Muscle of leg (tissue), 11 donors: ENCODE data around the gene PACSIN2. TPM values are rescaled to one million over a fixed set of nuclear protein-coding genes. Genes with fewer than 3 reads are reported as not detected.
"Not testable (repeated sequence)": the region's sequence is repeated elsewhere in the genome, so short reads cannot be mapped to it uniquely, and the experiment has no call there.

ENCODE experiments used
- DNase-seq: peaks from one replicate; pipeline ENCODE4 v3.0.0; 2013
- H3K27ac ChIP-seq: one replicate; pipeline ENCODE4 v1.5.1; 2013; ENCODE audit warnings: mild to moderate bottlenecking, low read length, control low read depth
- H3K27me3 ChIP-seq: one replicate; pipeline ENCODE4 v1.6.1; 2013; ENCODE audit warnings: low read length; ENCODE audit not compliant: control insufficient read depth, insufficient read depth
- H3K36me3 ChIP-seq: one replicate; pipeline ENCODE4 v1.6.1; 2013; ENCODE audit warnings: low read length; ENCODE audit not compliant: control insufficient read depth, insufficient read depth
- H3K4me1 ChIP-seq: one replicate; pipeline ENCODE4 v1.6.1; 2013; ENCODE audit warnings: low read length; ENCODE audit not compliant: control insufficient read depth, insufficient read depth
- H3K4me3 ChIP-seq: one replicate; pipeline ENCODE4 v1.5.1; 2013; ENCODE audit warnings: low read length, control low read depth
- H3K9me3 ChIP-seq: replicated peaks from 2 replicates; pipeline ENCODE4 v1.6.1; 2013; ENCODE audit warnings: low read depth, low read length; ENCODE audit not compliant: control insufficient read depth
- WGBS: methylation state at CpG from one replicate; pipeline ENCODE4 v1.1.5; 2013; ENCODE audit warnings: missing lambda C conversion rate; ENCODE audit not compliant: insufficient coverage; 5-methylcytosine and 5-hydroxymethylcytosine counted together
- polyA plus RNA-seq, 8 donors: library from polyadenylated mRNA; unstranded; fragments of 120-200 nt; gene quantifications; one replicate each; pipeline versions ENCODE4 v1.2.1 to v1.2.3, GENCODE V29; 2013; ENCODE audit warnings: inconsistent platforms in 1 of 8, low replicate concordance in 1 of 8; ENCODE audit not compliant: insufficient read length in 8 of 8, insufficient read depth in 1 of 8
- total RNA-seq: library from RNA; stranded (reverse); fragments of 120-200 nt; gene quantifications from one replicate; pipeline ENCODE4 v1.2.4, GENCODE V29; 2013

The PACSIN2 gene
- total and polyA plus RNA-seq, 9 donors: 23.1 to 38.6 (median 30.5) TPM

DNA sequence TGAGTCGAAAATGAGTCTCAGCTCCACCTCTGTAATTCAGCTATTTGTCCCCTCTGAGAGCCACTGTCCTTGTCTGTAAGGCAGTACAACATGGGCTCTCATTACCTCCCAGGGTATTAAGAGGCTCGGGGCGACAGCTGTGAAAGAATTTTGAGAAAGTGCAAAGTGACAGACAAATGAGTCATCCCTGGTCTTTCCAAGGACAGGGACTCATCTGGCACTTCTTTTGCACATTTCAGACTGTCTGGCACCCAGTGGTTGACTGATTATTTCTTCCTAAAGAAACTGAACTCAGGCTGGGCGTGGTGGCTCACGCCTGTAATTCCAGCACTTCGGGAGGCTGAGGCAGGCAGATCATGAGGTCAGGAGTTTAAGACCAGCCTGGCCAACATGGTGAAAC lies 95.8 kb downstream of the PACSIN2 start:
- peaks cover 25% of the 10 kb centered on the region for H3K4me1 ChIP-seq
- WGBS: 80% methylated on average over 1 of the region's 6 CpGs
- no peak overlapping the region for H3K4me3 ChIP-seq
- no peaks in the 10 kb centered on the region for H3K9me3 ChIP-seq
- no peaks in the 10 kb centered on the region for H3K36me3 ChIP-seq
- no peaks in the 10 kb centered on the region for H3K27me3 ChIP-seq
- H3K27ac ChIP-seq: no peak overlapping the region
- peak; percentile 55 for DNase-seq

DNA sequence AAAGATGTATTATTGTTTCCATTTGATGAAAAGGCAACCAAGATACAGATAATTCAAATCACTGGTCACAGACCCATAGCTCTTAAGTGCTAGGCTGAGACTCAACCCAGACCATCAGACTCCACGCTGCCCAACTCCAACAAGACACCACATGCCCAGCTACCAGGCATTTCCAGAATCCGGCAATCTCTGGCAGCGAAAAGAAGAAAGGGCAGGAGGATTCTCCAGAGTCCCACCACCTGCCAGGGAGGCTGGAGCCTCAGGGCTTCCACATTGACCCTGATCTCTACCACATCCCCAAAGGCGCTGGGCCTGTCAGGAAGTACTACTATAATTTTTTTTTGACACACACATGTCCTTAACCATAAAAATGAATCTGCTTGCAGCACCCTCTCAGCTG lies 96.4 kb downstream of the PACSIN2 start:
- Histone ChIP-seq H3K27me3 (no peaks in the 10 kb centered on the region), H3K4me1 (peaks cover 25% of the 10 kb centered on the region), H3K36me3 (no peaks in the 10 kb centered on the region), H3K9me3 (no peaks in the 10 kb centered on the region), H3K27ac (no peak overlapping the region), H3K4me3 (no peak overlapping the region)
- WGBS: 86% methylated on average over 4 of the region's 4 CpGs
- no peak for DNase-seq

DNA sequence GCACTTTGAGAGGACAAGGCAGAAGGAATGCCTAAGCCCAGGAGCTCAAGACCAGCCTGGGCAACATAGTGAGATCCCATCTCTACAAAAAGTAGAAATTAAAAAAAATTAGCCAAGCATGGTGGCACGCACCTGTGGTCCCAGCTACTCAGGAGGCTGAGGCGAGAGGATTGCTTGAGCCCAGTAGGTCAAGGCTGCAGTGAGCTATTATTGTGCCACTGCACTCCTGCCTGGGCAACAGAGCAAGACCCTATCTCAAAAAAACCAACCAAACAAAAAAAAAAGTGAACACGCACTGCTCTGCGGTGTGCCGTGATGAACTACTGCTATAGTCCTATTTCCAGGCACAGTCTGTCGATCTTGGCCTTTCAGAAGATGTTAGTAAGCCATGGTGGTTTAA lies 97.6 kb downstream of the PACSIN2 start:
- H3K4me3 ChIP-seq, DNase-seq, H3K9me3 ChIP-seq, H3K27me3 ChIP-seq, H3K27ac ChIP-seq, H3K36me3 ChIP-seq: not testable (repeated sequence)
- WGBS: 100% methylated on average over 3 of the region's 6 CpGs
- H3K4me1 ChIP-seq: peaks cover 26% of the 10 kb centered on the region

DNA sequence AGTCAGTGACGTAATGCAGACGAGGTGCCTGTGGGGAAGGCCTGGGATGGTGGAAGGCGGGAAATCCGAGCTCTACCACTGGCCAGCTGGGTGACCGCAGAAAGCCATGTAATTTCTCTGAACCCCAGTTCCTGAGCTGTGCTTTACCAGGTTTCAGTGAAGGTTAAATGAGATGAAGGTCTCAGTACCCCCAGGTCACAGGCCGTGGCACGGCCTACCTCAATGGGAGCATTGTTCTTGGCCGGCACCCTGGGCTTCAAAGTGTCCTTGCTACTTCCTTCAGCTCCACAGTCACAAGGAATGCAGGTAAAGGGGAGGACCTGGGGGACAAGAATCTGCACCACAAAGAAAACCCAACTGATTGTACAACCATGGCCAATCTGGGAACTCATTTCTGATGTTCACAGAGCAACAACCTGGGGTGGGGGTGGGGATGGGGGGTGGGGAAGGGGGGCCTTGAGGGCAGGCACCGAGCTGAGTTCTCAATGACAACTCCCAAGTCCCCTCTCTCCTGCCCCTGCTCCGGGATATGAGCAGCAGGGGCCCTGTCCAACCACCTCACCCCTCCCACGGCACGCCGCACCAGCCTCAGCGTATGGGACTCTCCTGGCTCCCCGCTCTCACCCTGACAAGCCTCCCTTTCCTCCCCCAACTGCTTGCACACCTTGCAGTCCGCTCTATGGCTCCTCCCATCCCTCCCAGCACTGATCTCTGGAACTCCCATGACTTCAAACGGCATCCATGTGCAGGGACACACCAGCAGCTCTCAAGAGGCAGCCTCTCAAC lies 98.8 kb downstream of the PACSIN2 start:
- Histone ChIP-seq H3K9me3 (no peaks in the 10 kb centered on the region), H3K27me3 (no peaks in the 10 kb centered on the region), H3K4me1 (peaks cover 34% of the 10 kb centered on the region), H3K36me3 (peaks cover 4% of the 10 kb centered on the region), H3K4me3 (no peak overlapping the region), H3K27ac (no peak overlapping the region)
- 79% methylated on average over 13 of the region's 17 CpGs for WGBS
- no peak for DNase-seq

DNA sequence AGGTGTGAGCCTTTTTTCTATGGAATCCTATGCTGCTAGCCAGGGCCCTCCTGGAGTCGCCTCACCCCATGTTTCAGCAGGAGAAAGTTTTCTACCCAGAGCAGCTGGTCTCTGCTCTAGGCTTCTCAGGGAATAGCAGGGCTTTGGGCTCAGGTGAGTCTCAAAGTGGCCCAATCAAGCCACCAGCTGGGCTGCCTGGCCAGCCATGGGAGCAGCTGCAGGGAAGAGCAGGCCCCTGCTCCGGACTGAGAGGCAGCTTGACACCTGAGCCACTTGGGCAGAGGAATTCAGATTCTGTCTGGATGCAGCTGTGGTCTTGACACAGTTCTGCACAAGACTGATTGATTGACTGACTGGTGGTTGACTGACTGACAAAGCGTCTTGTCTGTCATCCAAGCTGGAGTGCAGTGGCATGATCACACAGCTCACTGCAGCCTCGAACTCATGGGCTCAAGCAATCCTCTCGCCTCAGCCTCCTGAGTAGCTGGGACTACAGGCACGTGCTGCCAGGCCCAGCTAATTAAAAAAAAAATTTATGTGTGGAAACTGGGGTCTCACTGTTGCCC lies 100.4 kb downstream of the PACSIN2 start:
- Histone ChIP-seq H3K36me3 (peaks cover 6% of the 10 kb centered on the region), H3K4me1 (peaks cover 42% of the 10 kb centered on the region), H3K4me3 (no peak overlapping the region), H3K27ac (no peak overlapping the region), H3K9me3 (no peaks in the 10 kb centered on the region), H3K27me3 (no peaks in the 10 kb centered on the region)
- DNase-seq: no peak
- 82% methylated on average over 6 of the region's 6 CpGs for WGBS

DNA sequence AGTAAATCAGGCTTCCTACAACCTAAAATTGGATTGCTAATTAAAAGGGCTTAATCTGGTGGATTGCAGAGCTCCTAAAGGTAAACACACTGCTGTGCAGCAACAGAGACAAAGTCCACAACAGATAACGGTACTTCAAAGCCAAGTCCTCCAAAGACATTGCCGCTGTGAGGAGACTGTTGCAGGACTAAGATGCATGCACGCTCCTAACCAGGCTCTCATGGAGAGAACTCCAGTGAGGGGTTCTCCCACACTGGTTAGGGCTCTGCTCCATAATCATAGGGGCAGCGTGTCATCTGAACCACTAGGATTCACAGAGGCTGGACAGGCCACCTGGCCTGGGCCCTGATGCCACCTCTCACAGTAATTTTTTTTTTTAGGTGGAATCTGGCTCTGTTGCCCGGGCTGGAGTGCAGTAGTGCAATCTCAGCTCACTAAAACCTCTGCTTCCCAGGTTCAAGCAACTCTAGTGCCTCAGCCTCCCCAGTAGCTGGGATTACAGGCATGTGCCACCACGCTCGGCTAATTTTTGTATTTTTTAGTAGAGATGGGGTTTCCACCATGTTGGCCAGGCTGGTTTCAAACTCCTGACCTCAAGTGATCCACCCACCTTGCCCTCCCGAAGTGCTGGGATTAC lies 101.0 kb downstream of the PACSIN2 start:
- Histone ChIP-seq H3K9me3 (no peaks in the 10 kb centered on the region), H3K36me3 (peaks cover 6% of the 10 kb centered on the region), H3K27me3 (no peaks in the 10 kb centered on the region), H3K4me1 (peaks cover 44% of the 10 kb centered on the region), H3K27ac (no peak overlapping the region), H3K4me3 (no peak overlapping the region)
- 91% methylated on average over 5 of the region's 8 CpGs for WGBS
- DNase-seq: no peak

DNA sequence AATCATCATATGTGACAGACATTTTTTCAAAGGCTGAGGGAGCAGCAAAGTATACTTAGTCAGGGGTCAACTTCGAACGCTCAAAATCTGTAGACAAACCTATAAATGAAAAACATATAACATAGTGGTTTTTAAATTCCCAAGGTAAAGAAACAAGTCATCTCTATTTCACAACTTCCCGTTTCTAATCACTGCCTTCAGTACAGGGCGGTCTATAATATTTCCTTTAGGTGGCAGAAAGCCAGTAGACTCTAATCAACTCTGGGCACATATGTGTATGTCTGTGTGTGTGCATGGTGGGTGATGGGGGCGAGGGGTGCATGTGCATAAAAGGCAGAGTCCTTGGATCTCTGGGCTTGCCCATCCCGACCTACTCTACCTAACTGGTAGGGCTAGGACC lies 102.9 kb downstream of the PACSIN2 start:
- no peaks in the 10 kb centered on the region for H3K9me3 ChIP-seq
- peaks cover 59% of the 10 kb centered on the region for H3K4me1 ChIP-seq

DNA sequence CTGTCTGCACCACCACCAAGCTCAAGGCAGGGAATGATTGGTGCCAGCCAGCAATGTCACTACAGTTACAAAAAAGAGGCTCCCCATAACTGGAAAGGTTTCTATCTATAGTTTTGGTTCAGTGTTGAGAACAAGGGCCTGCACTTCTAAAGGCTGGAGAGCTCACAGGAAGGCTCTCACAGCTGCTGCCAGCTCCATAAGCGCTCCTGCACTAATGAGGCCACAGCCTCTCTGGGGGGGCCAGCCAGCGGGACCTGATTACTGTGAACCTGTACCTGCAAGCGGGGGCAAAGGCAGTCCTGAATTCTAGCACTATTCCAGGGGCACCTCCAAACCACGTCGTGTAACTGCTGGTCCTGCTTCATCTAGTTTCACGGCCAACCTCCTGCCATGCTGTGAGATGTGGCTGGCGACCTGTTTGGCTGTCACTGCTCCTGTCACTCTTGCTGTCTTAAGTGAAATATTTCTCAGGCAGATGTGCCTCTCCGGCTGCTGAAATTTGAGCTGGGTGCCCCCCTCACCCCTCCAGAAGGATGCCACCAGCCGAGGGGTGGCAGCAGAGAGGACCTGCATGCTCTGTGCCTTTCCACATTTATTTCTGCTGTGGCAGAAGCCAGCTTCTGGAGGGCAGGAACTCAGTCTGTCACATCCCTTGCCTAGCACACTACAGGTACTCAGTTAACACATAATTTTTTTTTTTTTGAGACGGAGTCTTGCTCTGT lies 104.6 kb downstream of the PACSIN2 start:
- peak overlapping the region; percentile 72 for H3K27ac ChIP-seq
- peak; percentile 64 for DNase-seq

More for the DNA sequence above, 102.9 kb downstream of the PACSIN2 start:
- H3K4me3 ChIP-seq: no peak overlapping the region
- no peak overlapping the region for H3K27ac ChIP-seq
- WGBS: 80% methylated on average over 1 of the region's 6 CpGs
- H3K27me3 ChIP-seq: no peaks in the 10 kb centered on the region
- H3K36me3 ChIP-seq: peaks cover 6% of the 10 kb centered on the region
- DNase-seq: no peak

DNA sequence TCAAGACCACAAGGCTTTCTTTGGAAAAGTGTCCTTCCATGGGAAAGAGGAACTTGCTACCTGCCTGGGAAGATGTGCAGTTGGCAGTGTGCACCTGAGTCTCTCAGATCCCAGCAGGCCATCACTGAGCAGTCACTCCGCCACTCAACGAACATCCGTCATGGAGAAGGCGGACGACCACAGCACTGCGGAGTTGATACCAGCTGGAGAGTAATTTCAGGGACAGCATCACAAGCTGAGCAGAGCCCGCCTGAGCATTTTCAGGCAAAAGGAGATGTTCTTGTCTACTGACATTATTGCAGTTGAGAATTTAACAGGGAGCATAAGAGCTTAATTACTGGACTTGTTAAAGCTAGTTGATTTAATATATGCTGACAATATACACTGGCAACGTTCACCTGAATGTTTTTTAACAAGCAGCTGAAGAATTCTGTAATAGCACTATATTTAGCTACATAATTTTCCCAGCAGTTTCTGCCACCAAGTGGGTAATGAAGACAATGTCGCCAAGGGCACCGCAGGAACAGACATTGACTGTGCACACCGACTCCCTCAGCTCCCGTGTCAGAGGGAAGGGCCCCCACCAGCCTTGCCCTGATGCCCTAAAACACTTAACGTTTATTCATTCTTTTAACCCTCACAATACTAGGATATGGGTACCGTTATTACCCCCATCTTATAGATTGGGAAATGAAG lies 105.4 kb downstream of the PACSIN2 start:
- Histone ChIP-seq H3K27me3 (no peaks in the 10 kb centered on the region), H3K9me3 (no peaks in the 10 kb centered on the region), H3K4me1 (peaks cover 79% of the 10 kb centered on the region), H3K36me3 (peaks cover 6% of the 10 kb centered on the region), H3K27ac (peak overlapping the region; percentile 72), H3K4me3 (no peak overlapping the region)
- DNase-seq: no peak
- WGBS: 88% methylated on average over 9 of the region's 14 CpGs

More for the DNA sequence above, 104.6 kb downstream of the PACSIN2 start:
- H3K36me3 ChIP-seq: peaks cover 6% of the 10 kb centered on the region
- no peak overlapping the region for H3K4me3 ChIP-seq
- H3K27me3 ChIP-seq: no peaks in the 10 kb centered on the region
- 57% methylated on average over 8 of the region's 10 CpGs for WGBS
- H3K9me3 ChIP-seq: no peaks in the 10 kb centered on the region
- H3K4me1 ChIP-seq: peaks cover 74% of the 10 kb centered on the region
